ENCODE results near the gene PARP12. TPM values are rescaled to one million over a fixed set of nuclear protein-coding genes. Genes with fewer than 3 reads are reported as not detected.

Gene PARP12
- polyA plus RNA-seq, 1 donor (not counting 4 experiments of a cell fraction or from before 2014, with no cell fraction given): 66.0 TPM

GRCh38 chr7:139989366-139990141, 73.2 kb downstream of the PARP12 start:
- Histone ChIP-seq H3K9me3 (ENCODE audit: control insufficient read depth, low read depth, low read length) (no peaks in the 10 kb centered on the region), H3K9ac (ENCODE audit: control insufficient read depth, extremely low read depth, insufficient read depth, low read length) (no peak overlapping the region), H3K36me3 (ENCODE audit: control insufficient read depth in 2 of 2, extremely low read depth in 1 of 2, insufficient read depth in 2 of 2, low read length in 2 of 2) (no peaks in the 10 kb centered on the region), H3K27me3 (ENCODE audit: control insufficient read depth, extremely low read depth, insufficient read depth, low read length) (no peaks in the 10 kb centered on the region), H3K4me3 (ENCODE audit: control insufficient read depth in 2 of 3, extremely low read depth in 1 of 3, insufficient read depth in 2 of 3, low read depth in 1 of 3, low read length in 3 of 3) (no peak overlapping the region), H3K9me1 (ENCODE audit: control insufficient read depth, extremely low read depth, insufficient read depth, low read length) (no peaks in the 10 kb centered on the region), H3K27ac (ENCODE audit: control insufficient read depth, insufficient read depth, low read length) (no peak overlapping the region), H2AFZ (ENCODE audit: control insufficient read depth, low read length) (no peak overlapping the region), H4K20me1 (ENCODE audit: control insufficient read depth, extremely low read depth, insufficient read depth, low read length) (no peaks in the 10 kb centered on the region), H3K4me1 (ENCODE audit: control insufficient read depth, extremely low read depth, insufficient read depth, low read length) (no peaks in the 10 kb centered on the region), H3K79me2 (ENCODE audit: control insufficient read depth, insufficient read depth, low read length) (no peaks in the 10 kb centered on the region), H3K4me2 (ENCODE audit: control insufficient read depth, extremely low read depth, insufficient read depth, low read depth, low read length) (no peak overlapping the region)
- dilution Hi-C loops (cut with MboI; ENCODE audit: extremely low pct_ligation_motif_present, low sequenced_read_pairs): no loop called here
- TF ChIP-seq CTCF (optimal IDR thresholded peaks at IDR 0.05 in 1 of 3, IDR thresholded peaks at IDR 0.05 in 1 of 3, conservative IDR thresholded peaks at IDR 0.05 in 1 of 3; ENCODE audit: extremely low read depth in 1 of 3, insufficient read depth in 2 of 3, low read length in 3 of 3) (no peak), EZH2 (IDR thresholded peaks at IDR 0.05; ENCODE audit: low read length) (no peak)
- DNase-seq (ENCODE audit: low read depth, low spot score) (no peak), FAIRE-seq (no peak)

- FAIRE-seq (no peak), DNase-seq (ENCODE audit: low read depth, low spot score) (no peak)
- H3K27ac ChIP-seq (ENCODE audit: control insufficient read depth, insufficient read depth, low read length): no peak overlapping the region
- dilution Hi-C loops (cut with MboI; ENCODE audit: extremely low pct_ligation_motif_present, low sequenced_read_pairs): no loop called here
- H3K9ac ChIP-seq (ENCODE audit: control insufficient read depth, extremely low read depth, insufficient read depth, low read length): no peak overlapping the region
- H3K4me3 ChIP-seq (ENCODE audit: control insufficient read depth in 2 of 3, extremely low read depth in 1 of 3, insufficient read depth in 2 of 3, low read depth in 1 of 3, low read length in 3 of 3): no peak overlapping the region
- peaks cover 5% of the 10 kb centered on the region for H3K27me3 ChIP-seq (ENCODE audit: control insufficient read depth, extremely low read depth, insufficient read depth, low read length)
- H4K20me1 ChIP-seq (ENCODE audit: control insufficient read depth, extremely low read depth, insufficient read depth, low read length): no peaks in the 10 kb centered on the region
- no peak overlapping the region for H3K4me2 ChIP-seq (ENCODE audit: control insufficient read depth, extremely low read depth, insufficient read depth, low read depth, low read length)
- no peaks in the 10 kb centered on the region for H3K4me1 ChIP-seq (ENCODE audit: control insufficient read depth, extremely low read depth, insufficient read depth, low read length)
- no peaks in the 10 kb centered on the region for H3K9me1 ChIP-seq (ENCODE audit: control insufficient read depth, extremely low read depth, insufficient read depth, low read length)
- no peaks in the 10 kb centered on the region for H3K79me2 ChIP-seq (ENCODE audit: control insufficient read depth, insufficient read depth, low read length)
- no peaks in the 10 kb centered on the region for H3K9me3 ChIP-seq (ENCODE audit: control insufficient read depth, low read depth, low read length)
- TF ChIP-seq EZH2 (IDR thresholded peaks at IDR 0.05; ENCODE audit: low read length) (no peak), CTCF (optimal IDR thresholded peaks at IDR 0.05 in 1 of 3, IDR thresholded peaks at IDR 0.05 in 1 of 3, conservative IDR thresholded peaks at IDR 0.05 in 1 of 3; ENCODE audit: extremely low read depth in 1 of 3, insufficient read depth in 2 of 3, low read length in 3 of 3) (no peak)
- no peak overlapping the region for H2AFZ ChIP-seq (ENCODE audit: control insufficient read depth, low read length)
- no peaks in the 10 kb centered on the region for H3K36me3 ChIP-seq (ENCODE audit: control insufficient read depth in 2 of 2, extremely low read depth in 1 of 2, insufficient read depth in 2 of 2, low read length in 2 of 2)
Observed at GRCh38 chr7:139987691-139988516, 74.8 kb downstream of the PARP12 start.

Measured in keratinocyte (primary cell).